GM18502 (cell line): ENCODE measurements around the gene WDR75.
"Not testable (repeated sequence)": the region's sequence is repeated elsewhere in the genome, so short reads cannot be mapped to it uniquely, and the experiment has no call there.

Experiments used
- ATAC-seq: cut with Tn5 transposase; IDR thresholded peaks from one replicate; pipeline ENCODE4 v1.9.1; 2021; ENCODE audit warnings: mild to moderate bottlenecking; ENCODE audit not compliant: unreplicated experiment, poor library complexity

Gene WDR75

DNA sequence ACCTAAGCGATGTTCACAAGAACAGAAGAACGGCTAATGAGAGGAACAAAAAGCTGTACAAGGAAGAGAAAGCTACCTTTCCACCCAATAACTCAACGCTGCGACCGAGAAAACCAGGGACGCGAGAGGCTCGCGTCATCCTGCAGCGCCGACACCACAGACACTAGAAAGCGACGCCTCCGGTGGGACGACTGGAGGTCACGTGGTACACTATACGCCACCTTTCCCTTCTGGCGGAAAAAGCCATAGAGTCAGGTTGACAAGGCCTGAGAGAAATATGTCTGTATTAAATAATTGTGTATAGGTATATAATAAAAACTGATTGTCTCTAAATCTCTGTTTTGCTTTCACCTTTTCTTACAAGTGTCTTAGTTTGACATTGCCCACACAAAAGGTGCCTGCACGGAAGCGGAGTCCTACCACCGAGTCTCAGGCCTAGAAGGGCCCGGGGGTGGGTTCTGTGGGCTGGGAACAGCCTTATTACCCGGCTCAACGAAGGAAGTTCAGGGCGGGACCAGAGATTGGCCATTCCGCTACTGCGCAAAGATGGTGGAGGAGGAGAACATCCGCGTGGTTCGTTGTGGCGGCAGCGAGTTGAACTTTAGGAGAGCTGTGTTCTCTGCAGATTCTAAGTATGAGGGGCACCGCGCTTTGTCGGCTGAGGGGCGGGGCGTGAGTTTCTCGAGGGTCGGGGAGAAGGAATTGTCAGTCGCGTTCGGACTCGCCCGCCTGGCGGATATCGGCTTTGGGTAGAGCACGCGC, at the start of gene WDR75:
WDR75 (plus strand) TSS at position 528 of the 762 bp plus-strand sequence; CDS start at position 547, 19 bp downstream.
- ATAC-seq: peak; percentile 89

DNA sequence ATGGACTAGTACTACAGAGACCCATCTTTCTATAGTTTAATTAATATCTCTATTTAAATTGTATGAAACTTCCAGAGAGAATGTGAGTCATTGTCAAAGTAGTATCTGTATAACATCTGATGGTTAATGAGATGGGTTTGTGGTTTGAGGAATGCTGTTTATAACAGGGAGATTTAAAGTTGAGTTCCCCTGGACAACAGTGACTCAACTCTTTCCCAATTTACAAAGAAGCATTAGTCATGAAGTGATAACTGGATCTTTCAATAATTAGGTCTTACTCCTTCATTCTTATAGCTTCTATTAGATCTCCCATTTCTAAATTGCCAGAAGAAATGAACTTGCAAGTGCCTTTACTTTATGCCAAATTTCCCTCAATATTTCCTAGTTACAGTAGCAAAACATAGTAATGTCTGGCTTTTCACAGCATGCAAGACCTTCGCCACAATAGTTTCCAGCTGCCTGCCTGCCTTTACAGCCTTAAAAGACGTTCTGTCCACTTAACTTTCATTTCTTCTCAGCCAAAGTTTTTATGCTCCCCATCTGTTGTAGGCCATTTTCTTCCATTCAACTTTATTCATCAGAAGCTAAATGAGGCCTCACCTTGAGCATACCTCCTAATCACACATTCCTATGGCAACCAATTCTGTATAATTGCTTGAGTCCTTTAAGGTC, 47.7 kb upstream of the WDR75 start:
- no peak for ATAC-seq

GRCh38 chr2:189394525-189394924, 46.7 kb upstream of the WDR75 start:
- no peak for ATAC-seq

DNA sequence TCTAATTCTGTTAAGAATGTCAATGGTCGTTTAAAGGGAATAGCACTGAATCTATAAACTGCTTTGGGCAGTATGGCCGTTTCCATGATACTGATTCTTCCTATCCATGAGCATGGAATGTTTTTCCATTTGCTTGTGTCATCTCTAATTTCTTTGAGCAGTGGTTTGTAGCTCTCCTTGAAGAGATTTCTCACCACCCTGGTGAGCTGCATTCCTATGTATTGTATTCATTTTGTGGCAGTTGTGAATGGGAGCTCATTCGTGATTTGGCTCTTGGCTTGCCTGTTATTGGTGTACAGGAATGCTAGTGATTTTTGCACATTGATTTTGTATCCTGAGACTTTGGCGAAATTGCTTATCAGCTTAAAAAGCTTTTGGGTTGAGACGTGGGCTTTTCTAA, 38.3 kb upstream of the WDR75 start:
- ATAC-seq: no peak

- ATAC-seq: no peak
These were observed 34.6 kb upstream of the WDR75 start for GRCh38 chr2:189406586-189407233.

- ATAC-seq: no peak
These were observed 33.7 kb upstream of the WDR75 start for GRCh38 chr2:189407281-189408209.

GRCh38 chr2:189408294-189408693, 33.0 kb upstream of the WDR75 start:
- ATAC-seq: no peak

DNA sequence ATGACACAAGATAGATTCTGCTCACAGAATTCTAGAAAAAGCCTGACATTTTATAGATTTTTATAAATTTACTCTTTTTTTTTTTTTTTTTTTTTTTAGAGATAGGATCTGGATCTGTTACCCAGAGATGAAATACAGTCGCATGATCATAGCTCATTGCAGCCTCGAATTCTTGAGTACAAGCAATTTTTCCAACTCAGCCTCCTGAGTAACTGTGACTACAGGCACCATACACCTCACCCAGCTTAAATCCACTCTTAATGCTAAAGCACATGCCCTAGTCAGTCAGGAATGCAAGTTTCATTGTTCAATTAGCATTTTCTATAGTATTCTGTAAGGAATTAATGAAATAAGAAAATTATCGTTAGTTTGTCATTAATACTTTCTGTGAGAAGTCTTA, 32.1 kb upstream of the WDR75 start:
- ATAC-seq: no peak

DNA sequence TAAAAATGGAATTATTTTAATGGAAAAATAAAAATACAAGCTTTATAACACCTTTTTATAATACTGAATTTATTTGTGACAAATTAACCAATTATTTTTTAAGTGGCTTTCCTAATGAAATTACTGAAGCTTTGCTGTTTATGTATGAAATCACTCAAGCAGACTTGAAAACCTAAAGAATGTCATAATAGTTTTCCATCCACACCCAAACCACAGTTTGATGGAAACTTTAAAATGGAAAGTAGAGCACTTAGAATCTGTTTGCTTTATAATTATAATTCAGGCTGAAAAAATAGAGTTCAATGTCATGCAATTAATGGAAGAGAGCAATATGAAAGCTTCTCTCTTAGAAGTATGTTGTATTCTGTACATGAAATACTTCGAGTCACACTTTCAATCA, 31.6 kb upstream of the WDR75 start:
- no peak for ATAC-seq

- no peak for ATAC-seq
These were observed 29.4 kb upstream of the WDR75 start for GRCh38 chr2:189411860-189412259.

- peak; percentile 85 for ATAC-seq
These were observed 28.8 kb upstream of the WDR75 start for GRCh38 chr2:189412330-189412953.

DNA sequence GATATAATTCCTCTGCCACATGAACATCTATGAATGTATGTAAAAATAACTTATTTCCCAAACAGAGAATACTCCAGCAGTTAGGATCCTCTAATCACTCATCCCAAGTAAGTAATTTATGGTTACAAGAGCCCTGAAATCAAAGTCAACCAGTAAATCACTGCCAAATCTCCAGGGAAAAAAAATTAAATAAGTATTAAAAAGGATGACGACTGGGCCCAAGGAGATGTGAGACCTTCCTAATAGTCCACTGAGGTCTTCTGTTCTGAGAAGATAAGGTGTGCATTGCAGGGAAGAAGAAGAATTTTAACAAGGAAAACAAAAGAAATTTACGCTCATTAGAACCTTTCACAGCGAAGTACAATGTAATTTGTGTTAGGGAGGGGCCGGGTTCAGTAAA, 28.0 kb upstream of the WDR75 start:
- ATAC-seq: no peak

DNA sequence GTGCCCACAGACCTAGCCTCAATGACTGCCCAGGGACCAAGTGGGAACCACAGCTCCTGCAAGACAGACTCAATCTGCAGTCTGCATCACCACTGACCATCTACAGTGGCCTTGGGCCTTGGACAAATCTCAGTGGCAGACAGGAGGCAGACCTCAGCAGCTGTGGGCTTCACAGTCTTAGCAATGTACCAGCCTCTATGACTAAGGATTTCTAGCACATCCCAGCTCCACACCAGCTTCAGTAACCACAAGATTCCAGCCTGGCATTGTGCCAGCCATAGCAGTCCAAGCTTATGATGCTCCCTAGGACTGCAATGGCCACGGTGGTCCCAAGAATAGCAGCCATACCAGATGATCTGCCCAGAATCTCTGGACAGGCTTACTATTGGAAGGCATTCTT, 19.6 kb upstream of the WDR75 start:
- no peak for ATAC-seq

DNA sequence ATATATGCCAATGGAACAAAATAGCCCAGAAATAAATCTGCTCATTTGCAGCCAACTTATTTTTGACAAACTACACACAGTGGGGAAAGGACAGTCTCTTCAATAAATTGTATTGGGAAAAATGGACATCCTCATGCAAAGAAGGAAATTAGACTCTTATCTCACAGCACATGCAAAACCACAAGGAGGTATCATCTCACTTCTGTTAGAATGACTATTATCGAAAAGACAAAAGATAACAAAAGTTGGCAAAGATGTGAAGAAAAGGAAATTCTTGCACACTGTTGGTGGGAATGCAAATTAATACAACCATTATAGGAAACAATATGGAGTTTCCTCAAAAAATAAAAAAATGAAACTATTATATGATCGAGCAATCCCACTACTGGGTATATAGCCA, 16.3 kb upstream of the WDR75 start:
- ATAC-seq: no peak

DNA sequence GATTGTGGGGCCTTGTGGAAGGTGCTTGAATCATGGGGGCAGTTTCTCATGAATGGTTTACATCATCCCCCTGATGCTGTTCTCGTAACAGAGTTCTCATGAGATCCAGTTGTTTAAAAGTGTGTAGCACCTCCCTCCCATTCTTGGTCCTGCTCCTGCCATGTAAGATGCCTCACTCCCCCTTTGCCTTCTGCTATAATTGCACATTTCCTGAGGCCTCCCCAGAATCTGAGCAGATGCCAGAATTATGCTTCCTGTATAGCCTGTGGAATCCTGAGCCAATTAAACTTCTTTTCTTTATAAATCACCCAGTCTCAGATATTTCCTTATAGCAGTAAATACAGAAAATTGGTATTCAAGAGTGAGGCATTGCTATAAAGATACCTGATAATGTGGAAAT, 15.6 kb upstream of the WDR75 start:
- no peak for ATAC-seq

DNA sequence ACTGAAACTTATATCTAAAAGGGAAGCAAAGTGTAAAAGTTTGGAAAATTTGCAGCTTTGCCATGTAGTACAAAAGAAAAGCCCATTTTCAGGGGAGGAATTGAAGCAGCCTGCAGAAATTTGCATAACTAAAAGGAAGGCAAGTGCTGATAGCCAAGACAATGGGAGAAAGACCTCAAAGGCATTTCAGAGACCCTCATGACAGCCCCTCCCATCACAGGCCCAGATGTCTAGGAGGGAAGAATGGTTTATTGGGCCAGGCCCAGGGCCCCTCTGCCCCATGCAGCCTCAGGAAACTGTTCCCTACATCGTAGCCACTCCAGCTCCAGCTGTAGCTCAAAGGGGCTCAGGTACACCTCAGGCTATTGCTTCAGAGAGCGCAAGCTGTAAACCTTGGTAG, 14.4 kb upstream of the WDR75 start:
- no peak for ATAC-seq

DNA sequence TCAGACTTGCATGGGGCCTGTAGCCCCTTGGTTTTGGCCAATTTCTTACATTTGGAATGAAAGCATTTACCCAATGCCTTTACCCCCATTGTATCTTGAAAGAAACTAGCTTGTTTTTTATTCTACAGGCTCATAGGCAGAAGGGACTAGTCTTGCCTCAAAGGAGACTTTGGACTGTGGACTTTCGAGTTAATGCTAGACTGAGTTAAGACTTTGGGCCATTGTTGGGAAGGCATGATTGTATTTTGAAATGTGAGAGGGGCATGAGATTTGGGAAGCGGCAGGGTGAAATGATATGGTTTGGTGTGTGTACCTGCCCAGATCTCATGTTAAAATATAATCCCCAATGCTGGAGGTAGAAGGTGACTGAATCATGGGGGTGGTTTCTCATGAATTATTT, 13.4 kb upstream of the WDR75 start:
- ATAC-seq: no peak

GRCh38 chr2:189430448-189430847, 10.8 kb upstream of the WDR75 start:
- ATAC-seq: not testable (repeated sequence)

GRCh38 chr2:189435803-189436202, 5.5 kb upstream of the WDR75 start:
- ATAC-seq: not testable (repeated sequence)

DNA sequence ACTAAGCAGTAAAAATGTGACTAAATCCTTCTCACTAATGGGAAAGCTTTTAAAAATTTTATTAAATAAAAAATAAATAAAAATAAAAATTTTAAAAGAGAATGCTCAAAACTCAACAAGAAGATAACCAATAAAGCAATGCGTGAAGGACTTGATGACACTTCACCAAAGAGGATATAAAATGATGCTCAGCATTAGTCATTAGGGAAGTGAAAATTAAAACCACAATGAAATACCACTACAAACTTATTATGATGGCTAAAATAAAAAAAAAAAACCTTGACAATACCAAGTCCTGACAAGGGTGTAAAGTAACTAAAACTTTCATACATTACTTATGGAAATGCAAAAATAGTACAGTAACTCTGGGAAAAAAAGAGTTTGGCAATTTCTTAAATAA, 3.3 kb upstream of the WDR75 start:
- no peak for ATAC-seq
